ENCODE results near the gene SLC34A3. TPM values are rescaled to one million over a fixed set of nuclear protein-coding genes. Genes with fewer than 3 reads are reported as not detected.
"Not testable (repeated sequence)": the region's sequence is repeated elsewhere in the genome, so short reads cannot be mapped to it uniquely, and the experiment has no call there.

The SLC34A3 gene
- total RNA-seq, 1 donor from 2014 or later: not detected

GRCh38 chr9:137228968-137229896 lies 1.5 kb upstream of the SLC34A3 start:
- no peak for DNase-seq (ENCODE audit: low spot score)

GRCh38 chr9:137229903-137230704 lies 597 bp upstream of the SLC34A3 start:
- DNase-seq (ENCODE audit: low spot score): no peak

- no peak for DNase-seq (ENCODE audit: low spot score)
Measured at GRCh38 chr9:137231372-137232039, 805 bp downstream of the SLC34A3 start.

- DNase-seq (ENCODE audit: low spot score): no peak
Measured at GRCh38 chr9:137232101-137232500, 1.4 kb downstream of the SLC34A3 start.

- DNase-seq (ENCODE audit: low spot score): no peak
Measured at GRCh38 chr9:137232510-137232909, 1.8 kb downstream of the SLC34A3 start.

GRCh38 chr9:137233143-137233980 lies 2.7 kb downstream of the SLC34A3 start:
- no peak for DNase-seq (ENCODE audit: low spot score)

GRCh38 chr9:137234055-137234697 lies 3.5 kb downstream of the SLC34A3 start:
- no peak for DNase-seq (ENCODE audit: low spot score)

GRCh38 chr9:137234758-137235423 lies 4.2 kb downstream of the SLC34A3 start:
- no peak for DNase-seq (ENCODE audit: low spot score)

GRCh38 chr9:137235424-137236237 lies 4.9 kb downstream of the SLC34A3 start:
- DNase-seq (ENCODE audit: low spot score): no peak

GRCh38 chr9:137236238-137236935 lies 5.7 kb downstream of the SLC34A3 start:
- DNase-seq (ENCODE audit: low spot score): peak; percentile 92

GRCh38 chr9:137236936-137237421 lies 6.3 kb downstream of the SLC34A3 start:
- no peak for DNase-seq (ENCODE audit: low spot score)

GRCh38 chr9:137237759-137238726 lies 7.3 kb downstream of the SLC34A3 start:
- no peak for DNase-seq (ENCODE audit: low spot score)

- not testable (repeated sequence) for DNase-seq (ENCODE audit: low spot score)
Measured at GRCh38 chr9:137239541-137240200, 9.0 kb downstream of the SLC34A3 start.

- DNase-seq (ENCODE audit: low spot score): no peak
Measured at GRCh38 chr9:137240318-137240840, 9.7 kb downstream of the SLC34A3 start.

- DNase-seq (ENCODE audit: low spot score): peak; percentile 100
Measured at GRCh38 chr9:137240841-137241489, 10.3 kb downstream of the SLC34A3 start, which contains the start of gene TUBB4B. TUBB4B (plus strand) TSS chr9:137241287; CDS start chr9:137241361, 74 bp downstream.
